ENCODE measurements around the gene C16orf78.

DNA sequence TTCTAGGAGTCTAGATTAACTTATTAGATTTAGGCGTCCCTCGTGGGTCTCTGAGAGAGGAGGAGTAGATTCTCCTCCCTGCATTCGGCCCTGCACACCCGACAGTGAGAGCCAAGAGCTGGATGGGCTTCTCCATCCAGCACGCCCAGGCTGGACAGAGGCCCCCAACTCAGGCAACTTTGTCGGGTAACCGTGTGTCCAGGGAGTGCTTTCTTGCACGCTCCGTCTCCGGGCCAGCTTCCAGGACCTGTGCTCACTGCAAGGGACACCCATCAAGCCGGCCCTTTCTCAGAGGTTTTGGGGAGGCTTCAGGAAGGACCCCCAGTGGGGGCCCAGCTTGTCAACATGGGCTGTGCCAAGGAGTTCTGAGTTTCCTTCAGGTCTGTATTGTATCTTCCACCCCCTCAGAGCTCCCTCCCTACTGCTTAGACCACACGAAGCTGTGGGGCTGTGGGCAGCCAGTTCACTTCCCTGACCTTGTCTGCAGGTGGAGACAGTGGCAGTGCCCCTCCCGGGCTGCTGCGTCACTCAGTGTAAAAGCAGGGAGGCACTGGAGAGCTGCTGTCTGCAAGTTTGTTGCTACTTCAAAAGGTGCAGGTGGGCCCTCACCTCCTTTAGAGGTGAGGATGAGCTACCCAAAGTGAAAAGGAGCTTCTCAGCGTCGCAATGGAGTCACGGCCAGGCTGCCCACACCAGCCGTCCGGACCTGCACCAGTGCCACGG is 24.0 kb upstream of the C16orf78 start:
- TF ChIP-seq POLR2A (IDR thresholded peaks at IDR 0.05; ENCODE audit: low read length): no peak
- TF ChIP-seq GATA1 (IDR thresholded peaks at IDR 0.05; ENCODE audit: low read depth, low read length): no peak
